Ishikawa (cell line): ENCODE data around the gene SLC6A11.

Experiments used
- CEBPB ChIP-seq: IDR thresholded peaks from 2 replicates; pipeline ENCODE4 v1.6.1; 2012
- EGR1 ChIP-seq: IDR thresholded peaks from 2 replicates; pipeline ENCODE4 v1.6.1; 2012
- EP300 ChIP-seq: IDR thresholded peaks from 2 replicates; pipeline ENCODE4 v1.6.1; 2012; ENCODE audit warnings: borderline replicate concordance
- FOXM1 ChIP-seq: IDR thresholded peaks from 2 replicates; pipeline ENCODE4 v1.6.1; 2012; ENCODE audit warnings: low read depth, borderline replicate concordance
- TAF1 ChIP-seq: IDR thresholded peaks from 2 replicates; pipeline ENCODE4 v1.6.1; 2012; ENCODE audit warnings: low read depth, mild to moderate bottlenecking
- USF1 ChIP-seq: IDR thresholded peaks from 2 replicates; pipeline ENCODE4 v1.6.1; 2012
- TF ChIP-seq, protein P1 (sequence below): IDR thresholded peaks from 2 replicates; pipeline ENCODE4 v1.6.1; 2012; ENCODE audit warnings: low read depth, mild to moderate bottlenecking
- TF ChIP-seq, protein P2 (sequence below): IDR thresholded peaks from 2 replicates; pipeline ENCODE4 v1.6.1; 2012

- TF ChIP-seq, protein P1, sequence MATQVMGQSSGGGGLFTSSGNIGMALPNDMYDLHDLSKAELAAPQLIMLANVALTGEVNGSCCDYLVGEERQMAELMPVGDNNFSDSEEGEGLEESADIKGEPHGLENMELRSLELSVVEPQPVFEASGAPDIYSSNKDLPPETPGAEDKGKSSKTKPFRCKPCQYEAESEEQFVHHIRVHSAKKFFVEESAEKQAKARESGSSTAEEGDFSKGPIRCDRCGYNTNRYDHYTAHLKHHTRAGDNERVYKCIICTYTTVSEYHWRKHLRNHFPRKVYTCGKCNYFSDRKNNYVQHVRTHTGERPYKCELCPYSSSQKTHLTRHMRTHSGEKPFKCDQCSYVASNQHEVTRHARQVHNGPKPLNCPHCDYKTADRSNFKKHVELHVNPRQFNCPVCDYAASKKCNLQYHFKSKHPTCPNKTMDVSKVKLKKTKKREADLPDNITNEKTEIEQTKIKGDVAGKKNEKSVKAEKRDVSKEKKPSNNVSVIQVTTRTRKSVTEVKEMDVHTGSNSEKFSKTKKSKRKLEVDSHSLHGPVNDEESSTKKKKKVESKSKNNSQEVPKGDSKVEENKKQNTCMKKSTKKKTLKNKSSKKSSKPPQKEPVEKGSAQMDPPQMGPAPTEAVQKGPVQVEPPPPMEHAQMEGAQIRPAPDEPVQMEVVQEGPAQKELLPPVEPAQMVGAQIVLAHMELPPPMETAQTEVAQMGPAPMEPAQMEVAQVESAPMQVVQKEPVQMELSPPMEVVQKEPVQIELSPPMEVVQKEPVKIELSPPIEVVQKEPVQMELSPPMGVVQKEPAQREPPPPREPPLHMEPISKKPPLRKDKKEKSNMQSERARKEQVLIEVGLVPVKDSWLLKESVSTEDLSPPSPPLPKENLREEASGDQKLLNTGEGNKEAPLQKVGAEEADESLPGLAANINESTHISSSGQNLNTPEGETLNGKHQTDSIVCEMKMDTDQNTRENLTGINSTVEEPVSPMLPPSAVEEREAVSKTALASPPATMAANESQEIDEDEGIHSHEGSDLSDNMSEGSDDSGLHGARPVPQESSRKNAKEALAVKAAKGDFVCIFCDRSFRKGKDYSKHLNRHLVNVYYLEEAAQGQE, result no peak
- no peak for TF ChIP-seq USF1
- TF ChIP-seq EGR1, result no peak
- TF ChIP-seq EP300, result no peak
- TF ChIP-seq, protein P2, sequence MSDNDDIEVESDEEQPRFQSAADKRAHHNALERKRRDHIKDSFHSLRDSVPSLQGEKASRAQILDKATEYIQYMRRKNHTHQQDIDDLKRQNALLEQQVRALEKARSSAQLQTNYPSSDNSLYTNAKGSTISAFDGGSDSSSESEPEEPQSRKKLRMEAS, result no peak
- no peak for TF ChIP-seq TAF1
- no peak for TF ChIP-seq FOXM1
- TF ChIP-seq CEBPB, result no peak
Measured at GRCh38 chr3:10770981-10771380, 45.0 kb upstream of the SLC6A11 start.
